ENCODE results near the gene RECQL5.

DNA sequence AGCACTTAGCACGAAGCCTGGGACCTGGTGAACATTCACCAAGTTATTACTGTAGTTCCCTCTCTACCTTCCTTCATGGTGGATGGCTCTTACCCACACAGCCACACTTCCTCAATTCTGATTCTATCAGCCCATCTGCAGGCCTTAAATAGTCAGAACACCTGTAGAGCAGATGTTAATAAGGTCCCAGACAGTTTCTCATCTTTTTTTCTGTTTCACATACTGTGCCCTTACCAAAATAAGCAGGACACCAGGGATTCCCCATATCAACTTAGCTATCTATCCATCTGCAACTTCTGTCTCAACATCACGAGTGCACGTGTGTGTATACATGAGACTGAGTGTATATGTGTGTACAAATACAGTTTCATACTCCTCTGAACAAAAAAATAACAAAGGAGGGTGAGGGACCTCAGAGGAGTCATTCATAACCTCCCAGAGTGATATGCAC lies 2.8 kb downstream of the RECQL5 start:
- TF ChIP-seq, protein P1, sequence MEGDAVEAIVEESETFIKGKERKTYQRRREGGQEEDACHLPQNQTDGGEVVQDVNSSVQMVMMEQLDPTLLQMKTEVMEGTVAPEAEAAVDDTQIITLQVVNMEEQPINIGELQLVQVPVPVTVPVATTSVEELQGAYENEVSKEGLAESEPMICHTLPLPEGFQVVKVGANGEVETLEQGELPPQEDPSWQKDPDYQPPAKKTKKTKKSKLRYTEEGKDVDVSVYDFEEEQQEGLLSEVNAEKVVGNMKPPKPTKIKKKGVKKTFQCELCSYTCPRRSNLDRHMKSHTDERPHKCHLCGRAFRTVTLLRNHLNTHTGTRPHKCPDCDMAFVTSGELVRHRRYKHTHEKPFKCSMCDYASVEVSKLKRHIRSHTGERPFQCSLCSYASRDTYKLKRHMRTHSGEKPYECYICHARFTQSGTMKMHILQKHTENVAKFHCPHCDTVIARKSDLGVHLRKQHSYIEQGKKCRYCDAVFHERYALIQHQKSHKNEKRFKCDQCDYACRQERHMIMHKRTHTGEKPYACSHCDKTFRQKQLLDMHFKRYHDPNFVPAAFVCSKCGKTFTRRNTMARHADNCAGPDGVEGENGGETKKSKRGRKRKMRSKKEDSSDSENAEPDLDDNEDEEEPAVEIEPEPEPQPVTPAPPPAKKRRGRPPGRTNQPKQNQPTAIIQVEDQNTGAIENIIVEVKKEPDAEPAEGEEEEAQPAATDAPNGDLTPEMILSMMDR (IDR thresholded peaks at IDR 0.05): no peak
- no peak for TF ChIP-seq POLR2A (IDR thresholded peaks at IDR 0.05)
